ENCODE data around the gene UTP14A.

DNA sequence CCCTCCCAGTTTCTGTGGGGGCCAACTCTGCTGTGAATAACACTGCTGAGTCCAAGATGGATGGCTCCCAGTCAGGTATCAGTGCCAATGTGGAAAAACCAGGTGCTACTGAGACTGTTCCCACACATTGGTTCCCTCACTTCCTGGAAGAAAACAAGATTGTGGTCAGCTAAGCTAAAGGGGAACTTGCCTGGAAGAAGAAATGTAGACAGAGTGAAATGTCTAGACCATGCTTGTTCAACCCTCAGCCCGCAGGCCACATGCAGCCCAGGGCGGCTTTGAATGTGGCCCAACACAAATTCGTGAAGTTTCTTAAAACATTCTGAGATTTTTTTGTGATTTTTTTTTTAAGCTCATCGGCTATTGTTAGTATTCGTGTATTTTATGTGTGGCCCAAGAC is 28.6 kb upstream of the UTP14A start:
- TF ChIP-seq, protein P1, sequence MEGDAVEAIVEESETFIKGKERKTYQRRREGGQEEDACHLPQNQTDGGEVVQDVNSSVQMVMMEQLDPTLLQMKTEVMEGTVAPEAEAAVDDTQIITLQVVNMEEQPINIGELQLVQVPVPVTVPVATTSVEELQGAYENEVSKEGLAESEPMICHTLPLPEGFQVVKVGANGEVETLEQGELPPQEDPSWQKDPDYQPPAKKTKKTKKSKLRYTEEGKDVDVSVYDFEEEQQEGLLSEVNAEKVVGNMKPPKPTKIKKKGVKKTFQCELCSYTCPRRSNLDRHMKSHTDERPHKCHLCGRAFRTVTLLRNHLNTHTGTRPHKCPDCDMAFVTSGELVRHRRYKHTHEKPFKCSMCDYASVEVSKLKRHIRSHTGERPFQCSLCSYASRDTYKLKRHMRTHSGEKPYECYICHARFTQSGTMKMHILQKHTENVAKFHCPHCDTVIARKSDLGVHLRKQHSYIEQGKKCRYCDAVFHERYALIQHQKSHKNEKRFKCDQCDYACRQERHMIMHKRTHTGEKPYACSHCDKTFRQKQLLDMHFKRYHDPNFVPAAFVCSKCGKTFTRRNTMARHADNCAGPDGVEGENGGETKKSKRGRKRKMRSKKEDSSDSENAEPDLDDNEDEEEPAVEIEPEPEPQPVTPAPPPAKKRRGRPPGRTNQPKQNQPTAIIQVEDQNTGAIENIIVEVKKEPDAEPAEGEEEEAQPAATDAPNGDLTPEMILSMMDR (IDR thresholded peaks at IDR 0.05; ENCODE audit: poor library complexity) = no peak
- TF ChIP-seq EZH2 (IDR thresholded peaks at IDR 0.05; ENCODE audit: borderline replicate concordance) (no peak), EZH2phosphoT487 (IDR thresholded peaks at IDR 0.05; ENCODE audit: low read depth, severe bottlenecking, unreplicated experiment) (no peak)

All from hepatocyte (in vitro differentiated cells).